MM.1S (cell line): Measurements from ENCODE around the gene AFG3L2.

Experiments
- DNase-seq: peaks from one replicate; pipeline ENCODE4 v3.0.0-alpha.2; 2015
- H2AFZ ChIP-seq: fragments of 300-600 bp; sonication (generic); 2 replicates; pipeline ENCODE4 v1.6.0; 2016; ENCODE audit warnings: antibody characterized with exemption, low read length
- H3F3A ChIP-seq: fragments of 300-600 bp; sonication (generic); 2 replicates; pipeline ENCODE4 v1.6.1; 2016; ENCODE audit warnings: mild to moderate bottlenecking, antibody characterized with exemption, low read length, moderate library complexity, mixed read lengths; ENCODE audit not compliant: insufficient read depth
- H3K27ac ChIP-seq: fragments of 300-600 bp; sonication (generic); 2 replicates; pipeline ENCODE4 v1.5.1; 2016; ENCODE audit warnings: mild to moderate bottlenecking, low read length
- H3K27me3 ChIP-seq: fragments of 300-600 bp; sonication (generic); replicated peaks from 2 replicates; pipeline ENCODE4 v1.6.0; 2016; ENCODE audit warnings: low read length; ENCODE audit not compliant: insufficient read depth
- H3K36me3 ChIP-seq: fragments of 300-600 bp; sonication (generic); replicated peaks from 2 replicates; pipeline ENCODE4 v1.6.1; 2016; ENCODE audit warnings: mild to moderate bottlenecking, low read length, mixed read lengths; ENCODE audit not compliant: insufficient read depth
- H3K4me1 ChIP-seq: fragments of 300-600 bp; sonication (generic); 2 replicates; pipeline ENCODE4 v1.6.1; 2016; ENCODE audit warnings: low read length, mixed read lengths
- H3K4me2 ChIP-seq: fragments of 300-600 bp; sonication (generic); 2 replicates; pipeline ENCODE4 v1.6.0; 2016; ENCODE audit warnings: low read depth, low read length
- H3K4me3 ChIP-seq: fragments of 300-600 bp; sonication (generic); 2 replicates; pipeline ENCODE4 v1.5.1; 2016; ENCODE audit warnings: low read length, mixed read lengths
- H3K79me2 ChIP-seq: fragments of 300-600 bp; sonication (generic); 2 replicates; pipeline ENCODE4 v1.6.1; 2016; ENCODE audit warnings: mixed run types, low read length, mixed read lengths
- H3K9ac ChIP-seq: fragments of 300-600 bp; sonication (generic); 2 replicates; pipeline ENCODE4 v1.6.1; 2016; ENCODE audit warnings: low read length, mixed read lengths
- H3K9me2 ChIP-seq: fragments of 300-600 bp; sonication (generic); replicated peaks from 2 replicates; pipeline ENCODE4 v1.6.1; 2016; ENCODE audit warnings: mild to moderate bottlenecking, low read length, mixed read lengths; ENCODE audit not compliant: insufficient read depth
- H3K9me3 ChIP-seq: fragments of 300-600 bp; sonication (generic); replicated peaks from 2 replicates; pipeline ENCODE4 v1.6.1; 2016; ENCODE audit warnings: mild to moderate bottlenecking, low read length, mixed read lengths; ENCODE audit not compliant: insufficient read depth
- H4K20me1 ChIP-seq: fragments of 300-600 bp; sonication (generic); 2 replicates; pipeline ENCODE4 v1.6.1; 2016; ENCODE audit warnings: mild to moderate bottlenecking, low read length, moderate library complexity, mixed read lengths; ENCODE audit not compliant: insufficient read depth
- EZH2 ChIP-seq: fragments of 300-600 bp; sonication (generic); optimal IDR thresholded peaks from 2 replicates; pipeline ENCODE3; 2017; ENCODE audit warnings: low read depth, mild to moderate bottlenecking, antibody characterized with exemption, low read length, mixed read lengths
- EZH2phosphoT487 ChIP-seq: fragments of 300-600 bp; sonication (generic); IDR thresholded peaks from 2 replicates; pipeline ENCODE4 v1.6.1; 2018; ENCODE audit warnings: antibody characterized with exemption, low read length
- TF ChIP-seq, protein P1 (sequence below): fragments of 300-600 bp; sonication (generic); IDR thresholded peaks from 2 replicates; pipeline ENCODE4 v1.5.1; 2016; ENCODE audit warnings: antibody characterized with exemption, low read length, mixed read lengths

The AFG3L2 gene

DNA sequence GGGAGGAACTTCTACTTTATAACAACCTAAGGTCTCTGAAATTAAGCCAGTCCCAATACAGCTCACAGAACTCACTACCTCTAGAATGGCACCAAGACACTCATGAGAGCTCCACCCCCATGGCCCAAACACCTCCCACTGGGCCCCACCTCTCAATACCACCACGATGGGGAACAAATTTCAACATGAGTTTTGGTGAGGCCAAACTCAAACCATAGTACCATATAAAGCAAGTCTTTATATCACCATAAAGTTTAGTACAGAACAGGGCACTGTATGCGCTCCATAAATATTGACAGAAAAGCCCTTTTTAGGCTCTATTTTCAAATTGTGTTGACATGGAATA, 3.3 kb downstream of the AFG3L2 start:
- Histone ChIP-seq H3K27ac (no peak overlapping the region), H3K4me1 (no peaks in the 10 kb centered on the region), H2AFZ (no peak overlapping the region), H3K27me3 (no peaks in the 10 kb centered on the region), H3K36me3 (no peaks in the 10 kb centered on the region; the same call in 1 of the 2 replicates), H3K9me3 (no peaks in the 10 kb centered on the region), H3K4me2 (no peak overlapping the region), H3F3A (peaks cover 7% of the 10 kb centered on the region; the same call in 1 of the 2 replicates), H3K4me3 (no peak overlapping the region), H3K79me2 (peaks cover 75% of the 10 kb centered on the region), H3K9ac (no peak overlapping the region), H4K20me1 (peaks cover 18% of the 10 kb centered on the region), H3K9me2 (no peaks in the 10 kb centered on the region)
- no peak for DNase-seq
- TF ChIP-seq EZH2 (no peak), EZH2phosphoT487 (no peak)
- TF ChIP-seq, protein P1, sequence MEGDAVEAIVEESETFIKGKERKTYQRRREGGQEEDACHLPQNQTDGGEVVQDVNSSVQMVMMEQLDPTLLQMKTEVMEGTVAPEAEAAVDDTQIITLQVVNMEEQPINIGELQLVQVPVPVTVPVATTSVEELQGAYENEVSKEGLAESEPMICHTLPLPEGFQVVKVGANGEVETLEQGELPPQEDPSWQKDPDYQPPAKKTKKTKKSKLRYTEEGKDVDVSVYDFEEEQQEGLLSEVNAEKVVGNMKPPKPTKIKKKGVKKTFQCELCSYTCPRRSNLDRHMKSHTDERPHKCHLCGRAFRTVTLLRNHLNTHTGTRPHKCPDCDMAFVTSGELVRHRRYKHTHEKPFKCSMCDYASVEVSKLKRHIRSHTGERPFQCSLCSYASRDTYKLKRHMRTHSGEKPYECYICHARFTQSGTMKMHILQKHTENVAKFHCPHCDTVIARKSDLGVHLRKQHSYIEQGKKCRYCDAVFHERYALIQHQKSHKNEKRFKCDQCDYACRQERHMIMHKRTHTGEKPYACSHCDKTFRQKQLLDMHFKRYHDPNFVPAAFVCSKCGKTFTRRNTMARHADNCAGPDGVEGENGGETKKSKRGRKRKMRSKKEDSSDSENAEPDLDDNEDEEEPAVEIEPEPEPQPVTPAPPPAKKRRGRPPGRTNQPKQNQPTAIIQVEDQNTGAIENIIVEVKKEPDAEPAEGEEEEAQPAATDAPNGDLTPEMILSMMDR = no peak

DNA sequence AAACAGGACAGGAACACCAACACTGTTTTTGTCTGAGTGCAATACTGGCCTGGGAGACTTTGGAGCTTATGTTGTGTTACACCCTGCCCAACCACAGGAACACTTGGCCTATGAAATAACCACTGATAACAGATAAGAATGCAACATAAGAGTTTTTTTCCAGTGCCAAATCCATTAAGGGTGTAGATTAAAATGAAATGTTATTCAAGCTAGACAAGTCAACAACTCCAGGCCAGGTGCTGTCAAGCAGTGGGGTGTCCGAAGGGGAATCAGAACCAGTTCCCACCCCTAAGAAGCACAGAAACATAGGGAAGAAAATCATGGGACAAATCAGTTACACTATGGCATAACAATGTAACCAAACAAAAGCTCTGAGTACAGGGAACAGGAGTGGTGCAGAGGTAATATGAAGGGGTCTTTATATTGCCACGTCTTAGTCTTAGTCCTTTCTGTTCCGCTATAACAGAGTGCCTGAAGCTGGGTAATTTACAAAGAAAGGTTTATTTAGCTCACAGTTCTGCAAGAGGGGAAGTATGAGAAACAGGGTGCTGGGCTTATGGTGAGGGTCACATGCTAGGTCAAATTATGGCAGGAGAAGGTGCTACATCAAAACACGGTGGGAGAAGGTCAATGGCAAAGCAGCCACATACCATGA, 3.8 kb downstream of the AFG3L2 start:
- DNase-seq = no peak
- H3K9me2 ChIP-seq = no peaks in the 10 kb centered on the region
- H3K27me3 ChIP-seq = no peaks in the 10 kb centered on the region
- no peak overlapping the region for H3K4me3 ChIP-seq
- no peaks in the 10 kb centered on the region for H3K9me3 ChIP-seq
- H2AFZ ChIP-seq = no peak overlapping the region
- H3K27ac ChIP-seq = no peak overlapping the region
- H3K79me2 ChIP-seq = peaks cover 79% of the 10 kb centered on the region
- TF ChIP-seq, protein P1 = no peak
- TF ChIP-seq EZH2 = no peak
- H3K36me3 ChIP-seq = no peaks in the 10 kb centered on the region; the same call in 1 of the 2 replicates
- H4K20me1 ChIP-seq = peaks cover 18% of the 10 kb centered on the region
- no peaks in the 10 kb centered on the region for H3K4me1 ChIP-seq
- H3F3A ChIP-seq = peaks cover 7% of the 10 kb centered on the region; the same call in 1 of the 2 replicates
- H3K9ac ChIP-seq = no peak overlapping the region
- H3K4me2 ChIP-seq = no peak overlapping the region

- peaks cover 18% of the 10 kb centered on the region for H4K20me1 ChIP-seq
- no peaks in the 10 kb centered on the region; the same call in 1 of the 2 replicates for H3K36me3 ChIP-seq
- H3K9me2 ChIP-seq = no peaks in the 10 kb centered on the region
- H3K9ac ChIP-seq = no peak overlapping the region
- H3F3A ChIP-seq = peaks cover 7% of the 10 kb centered on the region; the same call in 1 of the 2 replicates
- no peaks in the 10 kb centered on the region for H3K27me3 ChIP-seq
- no peak overlapping the region for H3K4me2 ChIP-seq
- H2AFZ ChIP-seq = no peak overlapping the region
- DNase-seq = no peak
- H3K9me3 ChIP-seq = no peaks in the 10 kb centered on the region
- no peak overlapping the region for H3K4me3 ChIP-seq
- peaks cover 85% of the 10 kb centered on the region for H3K79me2 ChIP-seq
- no peaks in the 10 kb centered on the region for H3K4me1 ChIP-seq
- no peak overlapping the region for H3K27ac ChIP-seq
- TF ChIP-seq EZH2phosphoT487 = no peak
- no peak for TF ChIP-seq EZH2
Observed at GRCh38 chr18:12372406-12372805, 4.6 kb downstream of the AFG3L2 start.

GRCh38 chr18:12371590-12371989, 5.4 kb downstream of the AFG3L2 start:
- Histone ChIP-seq H4K20me1 (peaks cover 18% of the 10 kb centered on the region), H3K79me2 (peaks cover 92% of the 10 kb centered on the region)

More at GRCh38 chr18:12371590-12371989, 5.4 kb downstream of the AFG3L2 start:
- Histone ChIP-seq H3K27me3 (no peaks in the 10 kb centered on the region), H3K4me3 (no peak overlapping the region), H3K4me1 (no peaks in the 10 kb centered on the region), H3K36me3 (no peaks in the 10 kb centered on the region; the same call in 1 of the 2 replicates), H2AFZ (no peak overlapping the region), H3F3A (peaks cover 7% of the 10 kb centered on the region; the same call in 1 of the 2 replicates), H3K4me2 (no peak overlapping the region), H3K9me3 (no peaks in the 10 kb centered on the region), H3K9ac (no peak overlapping the region), H3K9me2 (no peaks in the 10 kb centered on the region), H3K27ac (no peak overlapping the region)
- TF ChIP-seq, protein P1 = no peak
- TF ChIP-seq EZH2 (no peak), EZH2phosphoT487 (no peak)
- DNase-seq = no peak
